Suprapubic skin (tissue), 4 donors: ENCODE data around the gene ZNF302. TPM values are rescaled to one million over a fixed set of nuclear protein-coding genes. Genes with fewer than 3 reads are reported as not detected.
A peak's percentile ranks its signal among the peaks of the same experiment; 100 is the strongest.

Experiments used
- DNase-seq, 2 donors: peaks; one replicate each; pipeline ENCODE4 v3.0.0-alpha.2; 2019; ENCODE audit warnings: low spot score in 2 of 2
- H3K27ac ChIP-seq: fragments of 200-600 bp; sonication (generic); one replicate; pipeline ENCODE4 v1.5.1; 2019
- H3K27me3 ChIP-seq: fragments of 200-600 bp; sonication (generic); one replicate; pipeline ENCODE4 v1.5.1; 2019
- H3K36me3 ChIP-seq: fragments of 200-600 bp; sonication (generic); one replicate; pipeline ENCODE4 v1.5.1; 2019
- H3K4me1 ChIP-seq: fragments of 200-600 bp; sonication (generic); one replicate; pipeline ENCODE4 v1.5.1; 2019
- H3K4me3 ChIP-seq: fragments of 200-600 bp; sonication (generic); one replicate; pipeline ENCODE4 v1.5.1; 2019; ENCODE audit warnings: mild to moderate bottlenecking
- H3K9me3 ChIP-seq: fragments of 200-600 bp; sonication (generic); one replicate; pipeline ENCODE4 v1.5.1; 2019
- EP300 ChIP-seq: sonication (generic); formaldehyde crosslinking; IDR thresholded peaks from one replicate; pipeline ENCODE4 v1.6.1; 2017; ENCODE audit warnings: antibody characterized with exemption
- POLR2A ChIP-seq, 2 donors: fragments of 450-650 bp; IDR thresholded peaks; one replicate each; pipeline ENCODE4 v1.6.1; 2017; ENCODE audit warnings: antibody characterized with exemption in 2 of 2, mild to moderate bottlenecking in 2 of 2, moderate library complexity in 2 of 2
- POLR2AphosphoS5 ChIP-seq, 3 donors: sonication (generic); formaldehyde crosslinking; IDR thresholded peaks; one replicate each; pipeline ENCODE4 v1.6.1; 2017; ENCODE audit warnings: antibody characterized with exemption in 3 of 3
- WGBS: methylation state at CpG from one replicate; pipeline ENCODE4 v1.1.5; 2018; 5-methylcytosine and 5-hydroxymethylcytosine counted together
- total RNA-seq, 4 donors: library from RNA; depleted of rRNA; stranded (reverse); fragments of >200 nt; gene quantifications; one replicate each; pipeline ENCODE4 v1.1.0, GENCODE V29; 2016
- TF ChIP-seq, protein P1 (sequence below), 2 donors: fragments of 200-600 bp in 1 of 2; fragments of 450-650 bp in 1 of 2; sonication (generic) in 1 of 2; IDR thresholded peaks; one replicate each; pipeline ENCODE4 v1.5.1; 2016 to 2019; ENCODE audit warnings: antibody characterized with exemption in 2 of 2, mild to moderate bottlenecking in 1 of 2, moderate library complexity in 1 of 2

ZNF302 gene
- total RNA-seq, 4 donors from 2014 or later, result 9.8 to 33.8 (median 21.4) TPM

DNA sequence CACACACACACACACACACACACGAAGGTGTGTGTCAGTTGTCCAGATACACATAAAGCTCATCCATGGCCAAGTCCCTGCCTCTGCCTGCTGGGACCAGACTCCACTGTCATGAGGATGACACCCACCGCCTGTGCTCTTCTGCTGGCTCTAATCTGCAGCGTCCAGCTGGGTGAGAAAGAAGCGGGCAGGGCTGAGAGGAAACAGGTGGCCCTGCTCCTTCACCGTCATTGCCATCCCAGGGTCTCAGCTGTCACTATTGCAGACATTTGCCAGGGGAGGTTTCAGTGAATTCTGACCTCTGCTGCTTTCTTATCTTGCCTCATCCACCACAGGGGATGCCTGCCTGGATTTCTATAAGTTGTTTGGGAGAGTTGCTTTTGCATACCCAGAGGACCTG is 31.9 kb upstream of the ZNF302 start:
- Histone ChIP-seq H3K4me1 (no peaks in the 10 kb centered on the region), H3K9me3 (no peaks in the 10 kb centered on the region), H3K36me3 (no peaks in the 10 kb centered on the region), H3K4me3 (no peak overlapping the region), H3K27ac (no peak overlapping the region), H3K27me3 (no peaks in the 10 kb centered on the region)
- TF ChIP-seq, protein P1, sequence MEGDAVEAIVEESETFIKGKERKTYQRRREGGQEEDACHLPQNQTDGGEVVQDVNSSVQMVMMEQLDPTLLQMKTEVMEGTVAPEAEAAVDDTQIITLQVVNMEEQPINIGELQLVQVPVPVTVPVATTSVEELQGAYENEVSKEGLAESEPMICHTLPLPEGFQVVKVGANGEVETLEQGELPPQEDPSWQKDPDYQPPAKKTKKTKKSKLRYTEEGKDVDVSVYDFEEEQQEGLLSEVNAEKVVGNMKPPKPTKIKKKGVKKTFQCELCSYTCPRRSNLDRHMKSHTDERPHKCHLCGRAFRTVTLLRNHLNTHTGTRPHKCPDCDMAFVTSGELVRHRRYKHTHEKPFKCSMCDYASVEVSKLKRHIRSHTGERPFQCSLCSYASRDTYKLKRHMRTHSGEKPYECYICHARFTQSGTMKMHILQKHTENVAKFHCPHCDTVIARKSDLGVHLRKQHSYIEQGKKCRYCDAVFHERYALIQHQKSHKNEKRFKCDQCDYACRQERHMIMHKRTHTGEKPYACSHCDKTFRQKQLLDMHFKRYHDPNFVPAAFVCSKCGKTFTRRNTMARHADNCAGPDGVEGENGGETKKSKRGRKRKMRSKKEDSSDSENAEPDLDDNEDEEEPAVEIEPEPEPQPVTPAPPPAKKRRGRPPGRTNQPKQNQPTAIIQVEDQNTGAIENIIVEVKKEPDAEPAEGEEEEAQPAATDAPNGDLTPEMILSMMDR (IDR thresholded peaks at IDR 0.05), result no peak
- TF ChIP-seq EP300 (no peak), POLR2A (IDR thresholded peaks at IDR 0.05) (no peak), POLR2AphosphoS5 (IDR thresholded peaks at IDR 0.05) (no peak)
- WGBS, result 60% methylated on average over 4 of the region's 5 CpGs
- no peak for DNase-seq

DNA sequence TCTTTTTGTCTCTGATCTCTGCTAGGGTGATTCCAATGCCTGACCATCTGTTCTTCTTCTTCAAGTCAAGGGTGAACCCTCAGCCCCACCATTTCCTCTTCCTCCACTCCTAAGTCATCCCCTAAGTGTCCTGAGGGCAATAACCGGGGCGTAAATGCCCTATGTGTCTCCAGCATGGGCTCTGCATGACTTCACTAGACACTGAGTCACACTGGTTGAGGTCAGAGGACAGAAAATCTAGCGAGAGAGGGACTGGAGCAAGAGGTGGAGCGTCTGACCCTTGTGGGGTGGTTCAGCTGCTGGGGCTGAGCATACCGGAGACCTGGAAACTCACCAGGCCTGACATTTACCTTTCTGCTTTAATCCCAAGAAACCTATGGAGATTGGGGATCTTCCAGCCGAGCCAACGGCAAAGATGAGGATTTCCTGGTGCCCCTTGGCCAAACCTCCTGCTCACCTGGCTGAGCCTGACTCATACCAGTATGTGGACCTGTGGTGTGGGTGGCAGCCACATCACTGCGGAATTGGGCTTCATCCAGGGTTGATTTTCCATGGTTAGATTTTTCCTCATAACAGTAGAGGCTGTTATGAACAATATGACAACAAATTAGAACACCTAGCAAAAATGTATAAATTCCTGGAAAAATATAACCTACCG is 27.5 kb upstream of the ZNF302 start:
- DNase-seq, result peak in 1 of 2 donors; percentile 70
- no peak overlapping the region for H3K4me3 ChIP-seq
- 88% methylated on average over 9 of the region's 9 CpGs for WGBS
- no peaks in the 10 kb centered on the region for H3K27me3 ChIP-seq
- H3K9me3 ChIP-seq, result peaks cover 10% of the 10 kb centered on the region
- no peaks in the 10 kb centered on the region for H3K36me3 ChIP-seq
- no peaks in the 10 kb centered on the region for H3K4me1 ChIP-seq
- no peak overlapping the region for H3K27ac ChIP-seq
- no peak for TF ChIP-seq POLR2AphosphoS5 (IDR thresholded peaks at IDR 0.05)
- TF ChIP-seq EP300, result no peak
- no peak for TF ChIP-seq POLR2A (IDR thresholded peaks at IDR 0.05)
- TF ChIP-seq, protein P1 (IDR thresholded peaks at IDR 0.05), result no peak

DNA sequence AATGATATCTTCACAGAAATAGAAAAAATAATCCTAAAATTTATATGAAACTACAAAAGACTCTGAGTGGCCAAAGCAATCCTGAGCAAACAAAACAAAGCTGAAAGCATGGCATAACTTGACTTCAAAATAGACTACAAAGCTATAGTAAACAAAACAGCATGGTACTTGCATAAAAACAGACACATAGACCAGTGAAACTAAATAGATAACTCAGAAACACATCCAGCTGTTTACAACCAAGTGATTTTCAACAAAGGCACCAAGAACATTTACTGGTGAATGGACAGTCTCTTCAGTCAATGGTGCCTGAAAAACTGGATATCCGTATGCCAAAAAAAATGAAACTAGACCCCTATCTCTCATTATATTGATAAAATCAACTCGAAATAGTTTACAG is 25.7 kb upstream of the ZNF302 start:
- TF ChIP-seq POLR2A (IDR thresholded peaks at IDR 0.05) (no peak), EP300 (no peak), POLR2AphosphoS5 (IDR thresholded peaks at IDR 0.05) (no peak)
- TF ChIP-seq, protein P1 (IDR thresholded peaks at IDR 0.05), result no peak
- H3K36me3 ChIP-seq, result no peaks in the 10 kb centered on the region
- WGBS, result 74% methylated on average over 2 of the region's 2 CpGs
- no peak overlapping the region for H3K27ac ChIP-seq
- DNase-seq, result no peak
- H3K9me3 ChIP-seq, result peaks cover 10% of the 10 kb centered on the region
- H3K4me3 ChIP-seq, result no peak overlapping the region
- H3K27me3 ChIP-seq, result no peaks in the 10 kb centered on the region
- no peaks in the 10 kb centered on the region for H3K4me1 ChIP-seq

DNA sequence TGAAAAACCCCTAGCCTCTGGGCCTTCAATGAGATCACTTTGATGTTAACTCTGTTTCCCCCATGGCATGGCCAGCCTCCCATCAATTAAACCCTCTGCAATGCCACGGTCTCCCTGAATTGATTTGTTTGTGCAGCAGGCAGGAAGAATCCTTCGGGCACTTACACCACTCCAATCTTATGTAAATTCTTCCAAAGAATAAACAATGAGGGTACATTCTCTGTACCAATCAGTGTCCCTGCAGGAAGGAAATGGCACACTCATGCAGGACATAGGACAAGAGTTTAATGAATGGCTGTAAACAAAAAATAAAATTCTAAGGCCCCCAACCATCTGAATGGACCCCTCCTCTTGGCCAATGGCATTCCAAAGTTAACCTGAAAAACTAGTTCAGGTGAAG is 22.7 kb upstream of the ZNF302 start:
- Histone ChIP-seq H3K4me1 (no peaks in the 10 kb centered on the region), H3K27me3 (no peaks in the 10 kb centered on the region), H3K36me3 (no peaks in the 10 kb centered on the region), H3K4me3 (no peak overlapping the region), H3K9me3 (peaks cover 10% of the 10 kb centered on the region), H3K27ac (no peak overlapping the region)
- TF ChIP-seq, protein P1 (IDR thresholded peaks at IDR 0.05), result no peak
- no peak for TF ChIP-seq EP300
- no peak for TF ChIP-seq POLR2AphosphoS5 (IDR thresholded peaks at IDR 0.05)
- TF ChIP-seq POLR2A (IDR thresholded peaks at IDR 0.05), result no peak
- WGBS, result 53% methylated on average over 2 of the region's 2 CpGs
- no peak for DNase-seq

DNA sequence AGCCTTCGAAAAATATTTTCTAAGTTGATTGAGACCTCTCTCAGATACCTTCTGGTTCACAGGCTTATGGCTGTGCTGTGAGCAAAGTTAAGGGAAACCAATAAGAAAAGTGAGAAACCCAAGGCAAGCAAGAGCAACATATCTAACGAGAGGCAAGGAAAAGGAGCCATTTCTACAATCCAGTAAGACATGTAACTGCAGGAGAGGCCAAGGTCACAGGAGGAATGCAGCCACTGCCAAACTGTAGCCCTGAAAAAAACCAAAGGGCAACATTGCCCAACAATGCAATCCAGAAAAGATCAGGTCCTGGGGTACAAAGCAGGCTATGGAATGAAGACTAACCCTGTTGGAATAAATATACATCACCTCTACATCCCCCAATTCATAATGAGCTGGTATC is 21.8 kb upstream of the ZNF302 start:
- Histone ChIP-seq H3K9me3 (peaks cover 10% of the 10 kb centered on the region), H3K4me3 (no peak overlapping the region), H3K4me1 (no peaks in the 10 kb centered on the region), H3K27ac (no peak overlapping the region), H3K36me3 (no peaks in the 10 kb centered on the region), H3K27me3 (no peaks in the 10 kb centered on the region)
- DNase-seq, result no peak
- TF ChIP-seq POLR2AphosphoS5 (IDR thresholded peaks at IDR 0.05), result no peak
- no peak for TF ChIP-seq POLR2A (IDR thresholded peaks at IDR 0.05)
- TF ChIP-seq, protein P1 (IDR thresholded peaks at IDR 0.05), result no peak
- TF ChIP-seq EP300, result no peak
- 49% methylated on average over 2 of the region's 2 CpGs for WGBS
